ENCODE measurements around the gene FYN.

Gene FYN

DNA sequence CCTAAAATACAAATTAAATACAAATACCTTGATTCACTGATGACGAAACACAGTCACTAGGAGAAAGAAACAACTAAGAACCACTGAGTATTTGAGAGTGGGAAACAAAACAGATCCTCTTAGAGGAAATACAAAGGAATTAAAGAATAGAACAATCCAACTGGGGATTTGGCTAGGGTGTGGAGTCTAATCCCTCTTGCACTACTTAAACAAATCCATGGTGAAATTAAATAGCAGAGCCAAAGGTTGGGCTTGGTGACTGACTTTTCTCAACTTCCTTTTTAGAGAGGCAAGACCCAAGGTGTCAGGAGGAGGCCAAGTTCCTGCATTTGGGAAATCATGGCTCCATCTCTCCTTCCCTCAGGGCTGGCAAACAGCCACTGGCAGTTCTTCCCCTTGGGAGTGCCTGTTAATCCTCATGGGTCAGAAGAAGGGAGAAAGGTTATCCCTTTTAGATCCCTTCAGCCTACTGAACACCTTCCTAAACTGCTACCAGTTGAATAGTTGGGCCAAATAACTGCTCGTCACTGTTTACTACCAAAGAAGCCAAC, 166.3 kb downstream of the FYN start:
- TF ChIP-seq, protein P1, sequence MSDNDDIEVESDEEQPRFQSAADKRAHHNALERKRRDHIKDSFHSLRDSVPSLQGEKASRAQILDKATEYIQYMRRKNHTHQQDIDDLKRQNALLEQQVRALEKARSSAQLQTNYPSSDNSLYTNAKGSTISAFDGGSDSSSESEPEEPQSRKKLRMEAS (IDR thresholded peaks at IDR 0.05; ENCODE audit: low read depth, low read length) = no peak
- TF ChIP-seq MYC (IDR thresholded peaks at IDR 0.05; ENCODE audit: low read depth, low read length) = no peak
- no peak for TF ChIP-seq POLR2A (IDR thresholded peaks at IDR 0.05; ENCODE audit: extremely low read depth, insufficient read length)
- TF ChIP-seq, protein P2, sequence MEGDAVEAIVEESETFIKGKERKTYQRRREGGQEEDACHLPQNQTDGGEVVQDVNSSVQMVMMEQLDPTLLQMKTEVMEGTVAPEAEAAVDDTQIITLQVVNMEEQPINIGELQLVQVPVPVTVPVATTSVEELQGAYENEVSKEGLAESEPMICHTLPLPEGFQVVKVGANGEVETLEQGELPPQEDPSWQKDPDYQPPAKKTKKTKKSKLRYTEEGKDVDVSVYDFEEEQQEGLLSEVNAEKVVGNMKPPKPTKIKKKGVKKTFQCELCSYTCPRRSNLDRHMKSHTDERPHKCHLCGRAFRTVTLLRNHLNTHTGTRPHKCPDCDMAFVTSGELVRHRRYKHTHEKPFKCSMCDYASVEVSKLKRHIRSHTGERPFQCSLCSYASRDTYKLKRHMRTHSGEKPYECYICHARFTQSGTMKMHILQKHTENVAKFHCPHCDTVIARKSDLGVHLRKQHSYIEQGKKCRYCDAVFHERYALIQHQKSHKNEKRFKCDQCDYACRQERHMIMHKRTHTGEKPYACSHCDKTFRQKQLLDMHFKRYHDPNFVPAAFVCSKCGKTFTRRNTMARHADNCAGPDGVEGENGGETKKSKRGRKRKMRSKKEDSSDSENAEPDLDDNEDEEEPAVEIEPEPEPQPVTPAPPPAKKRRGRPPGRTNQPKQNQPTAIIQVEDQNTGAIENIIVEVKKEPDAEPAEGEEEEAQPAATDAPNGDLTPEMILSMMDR (IDR thresholded peaks at IDR 0.05; ENCODE audit: low read depth, low read length) = no peak
- no peak for DNase-seq (ENCODE audit: low read depth)
- H3K4me3 ChIP-seq (ENCODE audit: low read depth, low read length) = no peak overlapping the region

DNA sequence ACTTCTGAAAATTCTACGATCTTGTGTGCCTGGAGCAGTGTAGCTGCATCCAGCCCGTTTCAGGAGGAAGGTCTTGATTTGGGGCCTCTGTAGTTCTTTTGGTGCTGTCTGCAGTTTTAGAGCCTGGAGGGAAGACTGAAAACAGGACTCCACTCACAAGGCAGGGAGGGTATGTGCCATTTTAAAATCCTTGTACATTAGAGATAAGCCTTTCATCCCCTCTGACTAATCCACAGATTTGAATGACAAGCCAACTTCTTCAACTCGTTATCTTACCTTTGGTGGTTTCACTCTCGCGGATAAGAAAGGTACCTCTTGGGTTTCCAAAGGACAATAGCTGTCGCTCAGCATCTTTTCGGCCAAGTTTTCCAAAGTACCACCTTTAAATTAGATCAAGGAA, 169.5 kb downstream of the FYN start:
- no peak for TF ChIP-seq MYC (IDR thresholded peaks at IDR 0.05; ENCODE audit: low read depth, low read length)
- TF ChIP-seq, protein P1 (IDR thresholded peaks at IDR 0.05; ENCODE audit: low read depth, low read length) = no peak
- H3K4me3 ChIP-seq (ENCODE audit: low read depth, low read length) = no peak overlapping the region
- DNase-seq (ENCODE audit: low read depth) = no peak

DNA sequence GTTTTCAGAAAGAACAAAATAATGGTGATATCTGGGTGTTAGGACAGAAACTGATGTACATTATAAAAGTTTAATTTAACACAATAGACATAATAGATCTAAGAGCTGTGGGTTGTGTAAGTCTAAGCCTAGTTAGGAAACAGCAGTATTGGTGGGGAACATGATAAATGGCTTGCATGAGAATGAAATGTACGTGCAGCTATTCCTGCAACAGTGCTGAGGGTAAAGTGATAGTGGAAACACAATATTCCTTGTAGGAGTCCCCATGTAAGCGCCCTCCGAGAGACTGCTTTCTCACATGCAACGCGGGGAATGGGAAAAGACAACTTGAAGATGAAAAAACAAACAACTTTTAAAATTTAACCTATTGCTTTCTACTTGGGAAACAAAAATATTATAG, 171.0 kb downstream of the FYN start:
- TF ChIP-seq, protein P1 (IDR thresholded peaks at IDR 0.05; ENCODE audit: low read depth, low read length) = no peak
- no peak for DNase-seq (ENCODE audit: low read depth)
- no peak overlapping the region for H3K4me3 ChIP-seq (ENCODE audit: low read depth, low read length)

DNA sequence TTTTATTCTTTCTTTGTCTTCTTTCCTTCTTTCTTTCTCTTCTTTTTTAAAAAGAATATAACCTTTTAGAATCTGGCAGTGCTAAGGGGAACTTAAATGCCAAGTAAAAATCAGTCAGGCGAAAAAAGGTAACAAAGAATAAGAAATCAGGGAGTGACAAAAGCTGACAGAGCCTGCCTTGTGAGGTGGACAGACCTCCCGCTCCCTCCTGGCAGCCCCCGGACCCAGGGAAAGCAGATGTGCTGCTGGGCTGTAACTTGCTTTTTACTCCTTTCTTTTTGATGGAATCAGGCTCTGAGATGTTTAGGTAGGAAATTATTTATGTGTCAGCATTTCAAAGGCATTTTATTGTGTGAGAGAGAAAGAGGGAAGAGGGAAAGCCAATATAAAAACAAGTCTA, 172.1 kb downstream of the FYN start:
- no peak for TF ChIP-seq POLR2A (IDR thresholded peaks at IDR 0.05; ENCODE audit: extremely low read depth, insufficient read length)
- TF ChIP-seq, protein P2 (IDR thresholded peaks at IDR 0.05; ENCODE audit: low read depth, low read length) = no peak
- TF ChIP-seq, protein P1 (IDR thresholded peaks at IDR 0.05; ENCODE audit: low read depth, low read length) = no peak
- TF ChIP-seq MYC (IDR thresholded peaks at IDR 0.05; ENCODE audit: low read depth, low read length) = no peak
- DNase-seq (ENCODE audit: low read depth) = no peak
- no peak overlapping the region for H3K4me3 ChIP-seq (ENCODE audit: low read depth, low read length)

DNA sequence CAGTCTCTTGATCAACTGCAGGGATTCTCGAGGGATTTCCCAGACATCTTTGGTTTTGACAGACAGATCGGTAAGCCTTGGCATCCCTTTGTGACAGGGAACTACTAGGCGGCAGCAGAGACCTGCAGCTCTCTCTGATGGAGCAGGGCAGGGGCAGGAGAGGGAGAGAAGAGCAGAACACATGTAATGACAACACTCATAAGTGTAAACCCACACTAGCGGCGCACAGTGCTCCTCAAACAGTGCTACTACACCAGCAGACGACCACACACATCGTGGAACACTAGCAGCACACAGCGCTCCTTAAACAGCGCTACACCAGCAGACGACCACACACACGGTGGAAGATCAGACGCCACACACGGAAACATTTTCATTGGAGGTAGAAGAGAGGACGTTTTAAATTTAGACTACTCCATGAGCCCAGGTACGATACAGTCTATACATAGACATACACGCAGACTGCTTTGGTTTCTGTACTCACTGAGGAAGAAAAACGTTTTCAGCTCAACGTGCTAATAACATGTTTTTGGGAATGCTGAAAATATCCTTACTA, 173.0 kb downstream of the FYN start:
- DNase-seq (ENCODE audit: low read depth) = no peak
- no peak overlapping the region for H3K4me3 ChIP-seq (ENCODE audit: low read depth, low read length)
- TF ChIP-seq, protein P2 (IDR thresholded peaks at IDR 0.05; ENCODE audit: low read depth, low read length) = no peak
- TF ChIP-seq, protein P1 (IDR thresholded peaks at IDR 0.05; ENCODE audit: low read depth, low read length) = no peak
- TF ChIP-seq MYC (IDR thresholded peaks at IDR 0.05; ENCODE audit: low read depth, low read length) = no peak

DNA sequence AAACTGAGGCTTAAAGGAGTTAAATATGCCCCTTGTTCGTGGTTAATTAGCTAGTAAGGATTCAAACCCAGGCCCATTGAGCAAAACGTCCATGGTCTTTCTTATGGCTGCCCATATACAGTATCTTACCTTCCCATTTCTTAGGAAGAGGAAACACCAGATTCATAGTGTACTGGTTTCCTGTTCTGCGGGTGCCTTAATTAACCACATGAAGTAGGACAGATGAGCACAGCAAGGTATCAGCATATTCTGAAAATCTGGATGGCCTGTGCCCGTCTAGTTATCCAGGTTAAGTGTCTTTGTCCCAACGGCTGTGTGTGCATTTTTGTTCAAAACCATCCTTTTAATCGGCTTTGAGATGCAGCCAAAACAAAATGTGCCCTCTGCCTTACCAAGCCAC, 174.1 kb downstream of the FYN start:
- TF ChIP-seq, protein P1 (IDR thresholded peaks at IDR 0.05; ENCODE audit: low read depth, low read length) = no peak
- TF ChIP-seq POLR2A (IDR thresholded peaks at IDR 0.05; ENCODE audit: extremely low read depth, insufficient read length) (no peak), MYC (IDR thresholded peaks at IDR 0.05; ENCODE audit: low read depth, low read length) (no peak)
- TF ChIP-seq, protein P2 (IDR thresholded peaks at IDR 0.05; ENCODE audit: low read depth, low read length) = no peak
- DNase-seq (ENCODE audit: low read depth) = no peak
- H3K4me3 ChIP-seq (ENCODE audit: low read depth, low read length) = no peak overlapping the region
